ENCODE data around the gene ASIC4.

ASIC4 gene

GRCh38 chr2:219536425-219536824 lies 22.1 kb downstream of the ASIC4 start:
- DNase-seq (ENCODE audit: low read depth), result no peak

- DNase-seq (ENCODE audit: low read depth), result no peak
Measured at GRCh38 chr2:219536967-219537366, 22.7 kb downstream of the ASIC4 start.

GRCh38 chr2:219537657-219538488 lies 23.6 kb downstream of the ASIC4 start:
- no peak for DNase-seq (ENCODE audit: low read depth)

DNA sequence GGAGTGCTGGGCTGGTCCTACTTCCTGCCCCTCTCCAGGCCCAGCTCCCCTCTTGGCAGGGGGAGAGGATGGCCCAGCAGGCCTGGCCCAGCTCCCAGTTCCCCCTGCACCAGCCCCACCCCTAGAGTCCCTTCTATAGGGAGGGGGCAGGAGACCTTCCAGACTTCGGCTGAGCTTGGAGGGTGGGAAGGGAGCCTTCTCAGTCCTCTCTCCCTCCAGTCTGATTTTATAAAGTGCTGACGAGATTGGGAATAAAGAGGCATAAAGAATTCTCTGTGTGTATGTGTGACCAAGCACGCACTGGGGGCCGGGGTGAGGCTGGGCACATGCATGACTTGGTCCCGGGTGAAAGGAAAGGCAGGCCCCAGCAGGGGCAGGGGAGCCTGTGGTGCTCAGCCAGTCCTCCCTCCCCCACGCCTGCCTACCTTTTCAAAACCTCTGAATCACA lies 24.2 kb downstream of the ASIC4 start:
- no peak for DNase-seq (ENCODE audit: low read depth)

DNA sequence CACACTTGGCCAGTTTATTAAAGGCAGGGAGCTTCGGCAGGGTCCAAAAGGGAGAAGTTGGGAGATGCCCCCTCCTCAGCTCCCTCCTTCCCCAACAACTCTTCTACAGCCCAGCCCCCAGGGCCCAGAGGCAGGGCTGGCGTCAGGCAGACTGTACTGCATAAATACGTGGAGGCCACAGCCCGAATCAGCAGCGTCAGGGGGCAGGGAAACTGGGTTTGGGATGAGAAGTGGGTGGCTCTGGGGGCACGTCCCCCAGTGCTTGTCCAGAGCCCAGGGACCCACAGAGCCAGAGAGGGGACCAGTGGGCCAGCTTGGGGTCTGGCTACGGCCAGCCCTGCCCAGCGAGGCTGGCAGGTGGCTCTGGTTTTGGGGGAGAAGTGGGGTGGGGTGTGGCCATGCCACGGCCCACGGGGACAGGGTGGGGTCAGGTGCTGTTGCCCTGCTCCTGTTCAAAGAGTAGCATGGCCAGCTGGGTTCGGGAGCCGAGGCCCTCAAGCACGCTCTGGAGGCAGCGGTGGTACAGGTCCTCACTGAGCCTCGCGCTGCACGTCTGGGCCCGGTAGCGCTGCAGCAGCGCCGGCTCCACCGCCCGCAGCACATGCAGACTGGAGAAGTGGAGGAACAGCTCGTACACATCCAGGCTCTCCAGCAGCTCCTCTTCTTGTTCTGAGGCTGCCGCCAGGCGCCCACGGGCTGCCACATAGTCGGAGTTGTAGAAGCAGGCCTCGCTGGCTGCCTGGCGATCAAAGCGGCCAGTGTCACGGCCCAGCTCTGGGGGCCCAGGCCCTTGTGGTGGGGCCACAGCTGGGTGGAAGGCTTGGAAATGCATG lies 24.9 kb downstream of the ASIC4 start:
- DNase-seq (ENCODE audit: low read depth), result no peak

GRCh38 chr2:219539926-219540678 lies 25.8 kb downstream of the ASIC4 start:
- no peak for DNase-seq (ENCODE audit: low read depth)

- DNase-seq (ENCODE audit: low read depth), result no peak
Measured at GRCh38 chr2:219540784-219541504, 26.7 kb downstream of the ASIC4 start.

DNA sequence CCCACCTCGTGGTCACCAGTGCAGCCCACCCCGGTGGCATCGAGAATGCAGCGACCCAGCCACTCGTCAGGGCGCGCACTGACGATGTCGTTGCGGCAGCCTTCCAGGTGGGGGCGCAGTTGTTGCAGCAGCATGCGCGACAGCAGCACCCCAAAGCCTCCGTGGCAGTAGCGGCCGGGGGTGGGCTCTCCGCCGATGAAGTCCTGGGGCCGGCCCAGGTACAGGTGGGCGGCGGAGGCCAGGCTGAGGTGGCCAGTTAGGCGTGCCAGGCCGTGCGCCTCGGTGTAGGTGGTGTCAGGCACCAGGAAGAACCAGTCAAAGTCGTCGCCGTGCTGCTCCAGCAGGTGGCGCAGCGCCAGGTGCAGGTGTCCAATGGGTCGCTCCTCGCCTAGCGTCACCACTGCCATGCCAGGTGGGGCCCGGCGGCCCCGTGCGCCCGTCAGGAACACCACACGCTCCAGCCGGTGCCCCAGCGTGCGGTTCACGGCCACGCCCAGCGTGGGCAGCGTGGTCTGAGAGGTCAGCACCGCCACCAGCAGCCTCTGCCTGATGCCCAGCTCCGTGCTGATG lies 27.4 kb downstream of the ASIC4 start:
- DNase-seq (ENCODE audit: low read depth), result no peak

- DNase-seq (ENCODE audit: low read depth), result no peak
Measured at GRCh38 chr2:219542931-219543595, 28.8 kb downstream of the ASIC4 start.

DNA sequence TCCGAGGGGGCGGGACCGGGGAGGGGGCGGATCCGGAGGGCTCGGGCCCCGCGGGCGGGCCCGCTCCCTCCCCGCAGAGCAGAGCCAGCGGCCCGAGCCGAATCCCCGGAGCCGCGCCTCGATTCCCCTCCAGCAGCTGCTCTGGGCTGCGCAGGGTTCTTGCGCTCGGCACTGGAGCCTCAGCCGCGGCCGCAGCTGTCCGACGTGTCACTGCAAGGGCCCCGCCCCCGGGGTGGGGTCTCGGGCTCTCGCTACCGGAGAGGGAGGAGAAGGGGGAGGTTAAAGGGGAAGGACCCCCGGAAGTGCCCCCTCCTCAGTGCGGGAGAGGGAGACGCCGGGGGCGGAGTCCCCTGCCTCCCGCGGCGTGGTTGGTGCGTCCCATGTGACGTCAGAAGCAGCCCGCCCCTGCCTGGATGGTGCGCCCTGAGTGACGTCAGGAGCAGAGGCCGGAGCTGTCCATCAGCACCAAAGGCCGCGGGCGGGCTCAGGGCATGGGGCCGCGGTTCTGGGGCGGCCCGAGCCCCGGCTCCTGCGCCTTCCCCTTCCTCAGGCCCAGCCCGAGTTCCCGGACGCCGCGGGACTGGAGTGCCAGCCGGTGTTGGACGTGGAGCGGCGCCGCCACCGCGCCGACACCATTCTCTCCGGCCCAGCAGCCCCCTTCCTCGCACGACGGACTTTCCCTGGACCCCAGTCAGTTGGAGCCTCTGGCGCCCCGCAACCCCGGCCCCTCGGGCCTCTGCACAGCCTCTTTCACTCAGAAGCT lies 29.5 kb downstream of the ASIC4 start, which contains the start of the genes CHPF and TMEM198:
Gene CHPF (minus strand): TSS at position 214 of the 763 bp plus-strand sequence. CDS start 271 bp downstream, outside the sequence.
Gene TMEM198 (plus strand): TSS at position 433 of the 763 bp plus-strand sequence. CDS start 700 bp downstream, outside the sequence.
- DNase-seq (ENCODE audit: low read depth), result peak; percentile 93

DNA sequence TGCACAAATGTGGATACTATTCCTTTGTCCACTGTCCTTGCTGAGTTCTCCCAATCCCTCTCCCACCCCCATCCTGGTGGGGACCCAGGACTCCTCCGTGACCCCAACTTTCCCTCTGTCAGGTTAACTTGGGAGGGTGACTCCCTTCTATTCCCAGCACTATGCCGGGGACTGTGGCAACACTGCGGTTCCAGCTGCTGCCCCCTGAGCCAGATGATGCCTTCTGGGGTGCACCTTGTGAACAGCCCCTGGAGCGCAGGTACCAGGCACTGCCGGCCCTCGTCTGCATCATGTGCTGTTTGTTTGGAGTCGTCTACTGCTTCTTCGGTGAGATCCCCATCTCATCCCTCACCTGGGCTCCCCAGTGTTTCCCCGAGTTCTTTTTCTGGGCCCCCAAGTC lies 30.3 kb downstream of the ASIC4 start:
- no peak for DNase-seq (ENCODE audit: low read depth)

- no peak for DNase-seq (ENCODE audit: low read depth)
Measured at GRCh38 chr2:219545295-219545942, 31.1 kb downstream of the ASIC4 start.

DNA sequence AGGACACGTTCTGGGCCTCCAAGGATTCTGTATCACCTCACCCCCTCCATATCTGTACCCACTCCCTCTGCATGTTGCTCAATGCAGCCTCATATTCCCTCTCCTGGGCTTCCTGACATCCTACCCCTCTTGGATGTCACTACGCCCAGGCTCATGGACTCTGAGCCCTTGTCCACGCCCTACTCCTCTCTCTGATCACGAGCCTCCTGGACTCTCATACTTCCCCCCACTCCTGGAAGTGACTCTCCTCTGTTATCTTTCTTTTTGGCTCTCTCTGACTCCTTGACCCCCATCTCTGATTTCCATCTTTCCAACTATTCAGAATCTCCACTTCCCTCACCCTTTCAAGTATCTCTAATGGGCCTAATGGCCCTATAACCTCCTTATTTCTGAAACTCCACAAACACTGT lies 31.7 kb downstream of the ASIC4 start:
- no peak for DNase-seq (ENCODE audit: low read depth)

GRCh38 chr2:219547621-219548020 lies 33.3 kb downstream of the ASIC4 start:
- DNase-seq (ENCODE audit: low read depth), result no peak

DNA sequence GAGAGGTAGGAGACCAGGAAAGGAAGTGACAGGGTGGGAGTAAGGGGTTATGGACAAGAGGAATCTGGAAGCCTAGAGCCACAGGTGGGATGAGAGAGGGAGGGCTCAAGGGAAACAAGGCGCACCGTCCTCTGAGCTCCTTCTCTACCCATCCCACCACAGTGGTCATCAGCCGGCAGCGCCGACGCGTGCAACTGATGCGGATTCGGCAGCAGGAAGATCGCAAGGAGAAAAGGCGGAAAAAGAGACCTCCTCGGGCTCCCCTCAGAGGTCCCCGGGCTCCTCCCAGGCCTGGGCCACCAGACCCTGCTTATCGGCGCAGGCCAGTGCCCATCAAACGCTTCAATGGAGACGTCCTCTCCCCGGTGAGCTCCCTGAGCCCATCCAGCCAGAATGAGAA lies 34.7 kb downstream of the ASIC4 start:
- DNase-seq (ENCODE audit: low read depth), result no peak

DNA sequence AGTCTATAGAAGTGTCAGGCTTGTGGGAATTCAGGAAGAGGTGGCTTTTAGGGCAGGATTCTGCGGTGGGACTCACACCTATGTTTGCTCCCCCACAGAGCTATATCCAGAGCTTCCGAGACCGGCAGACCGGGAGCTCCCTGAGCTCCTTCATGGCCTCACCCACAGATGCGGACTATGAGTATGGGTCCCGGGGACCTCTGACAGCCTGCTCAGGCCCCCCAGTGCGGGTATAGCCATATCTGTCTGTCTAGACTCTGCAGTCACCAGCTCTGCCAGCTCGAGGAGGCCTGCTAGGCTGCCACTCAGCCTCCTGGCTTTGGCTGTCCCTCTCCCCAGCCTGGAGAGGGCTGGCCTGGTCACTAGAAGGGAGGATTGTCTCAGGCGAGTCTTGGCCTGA lies 35.3 kb downstream of the ASIC4 start:
- no peak for DNase-seq (ENCODE audit: low read depth)

DNA sequence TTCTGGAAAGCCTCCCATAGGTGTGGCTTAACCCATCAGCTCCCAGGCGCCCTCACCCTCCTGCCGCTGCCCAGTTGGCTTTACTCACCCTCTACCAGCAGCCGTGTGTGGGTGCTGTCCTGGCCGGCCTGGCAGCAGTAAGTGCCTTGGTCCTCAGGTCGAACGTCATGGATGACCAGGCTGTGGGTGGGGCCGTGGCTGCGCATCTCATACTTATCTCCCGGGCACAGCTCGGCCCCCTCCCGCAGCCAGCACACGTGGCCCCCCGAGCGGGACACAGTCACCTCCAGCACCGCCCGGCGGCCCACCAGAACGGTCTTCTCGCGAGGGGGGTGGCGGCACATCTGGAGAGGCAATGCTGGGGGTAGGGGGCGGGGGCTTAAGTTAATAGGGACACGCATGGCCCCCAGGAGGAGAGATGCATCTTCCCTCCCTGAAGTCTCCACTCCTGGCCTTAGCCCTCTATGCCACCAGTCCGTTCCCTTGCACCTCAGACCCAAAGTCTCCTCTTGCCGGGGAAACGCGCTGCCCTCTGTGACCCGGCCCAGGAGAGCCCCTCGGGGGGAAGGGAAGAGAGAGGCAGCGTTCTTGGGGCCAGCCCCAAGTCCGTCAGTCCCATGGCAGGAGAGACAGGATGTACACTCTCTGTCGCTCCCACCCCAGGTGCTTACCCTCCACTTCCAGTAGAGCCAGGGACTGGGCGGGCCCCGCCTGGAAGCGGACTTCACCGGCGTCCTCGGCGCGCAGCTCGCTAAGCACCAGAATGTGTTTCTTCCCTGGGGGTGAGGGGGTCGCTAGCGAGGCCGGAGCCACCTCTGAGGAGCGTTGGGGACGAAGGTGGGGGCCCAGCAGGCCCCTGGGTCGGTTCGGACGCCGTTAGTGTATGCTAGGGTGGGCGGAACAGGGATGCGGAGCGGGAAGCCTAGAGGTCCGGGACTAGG lies 37.4 kb downstream of the ASIC4 start:
- no peak for DNase-seq (ENCODE audit: low read depth)

All from HS-5 (cell line).